ENCODE results near the gene STAB1.

STAB1 gene

DNA sequence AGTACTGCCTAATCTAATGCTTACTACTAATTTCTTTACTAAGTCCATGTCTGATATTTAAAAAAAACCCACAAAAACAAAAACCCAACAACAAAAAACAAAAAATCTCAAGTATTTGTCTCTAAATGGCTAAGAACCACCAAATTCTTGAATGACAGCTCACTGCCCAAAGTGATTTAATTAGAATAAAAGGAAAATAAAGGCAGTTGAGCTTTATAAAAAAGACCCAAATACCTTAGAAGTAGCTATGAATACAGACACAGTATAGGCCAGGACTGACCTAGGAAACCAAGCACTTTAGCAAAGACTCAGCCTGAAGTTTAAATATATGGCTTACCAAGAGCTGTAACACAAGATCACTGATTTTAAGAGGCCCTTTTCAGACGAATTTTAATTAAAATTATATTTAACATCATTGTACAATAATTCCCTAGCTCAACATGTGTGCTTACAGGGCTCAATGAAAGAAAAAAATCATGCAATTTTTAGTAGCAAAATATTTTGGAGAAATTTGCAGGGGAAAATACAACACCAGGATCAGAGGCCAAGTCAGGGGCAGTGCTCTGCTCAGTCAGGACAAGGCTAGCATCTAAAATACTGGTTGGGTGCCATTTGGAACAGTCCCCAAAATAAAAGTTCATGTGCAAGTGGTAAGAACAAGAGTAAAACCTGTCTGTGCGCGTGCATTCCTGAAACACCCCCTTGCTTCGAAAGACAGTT is 66.0 kb downstream of the STAB1 start:
- no peak for DNase-seq

DNA sequence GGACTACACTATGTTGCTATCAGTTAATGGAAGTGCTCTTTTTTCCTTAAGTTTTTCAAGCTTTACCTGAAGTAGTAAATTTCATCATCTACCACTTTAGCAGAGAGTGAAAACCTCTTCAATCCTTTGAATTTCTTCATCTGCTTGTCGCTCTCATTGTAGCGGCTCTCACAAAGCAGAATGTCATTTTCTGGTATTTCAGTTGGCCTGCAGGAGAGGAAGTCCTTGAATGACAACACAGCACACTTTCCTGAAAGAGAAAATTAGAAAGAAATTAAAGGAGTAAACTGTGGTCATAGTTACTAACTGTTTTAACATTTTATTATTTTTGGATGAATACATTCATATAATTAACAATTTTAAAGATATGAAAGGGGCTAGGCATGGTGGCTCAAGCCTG is 68.8 kb downstream of the STAB1 start:
- no peak for DNase-seq

DNA sequence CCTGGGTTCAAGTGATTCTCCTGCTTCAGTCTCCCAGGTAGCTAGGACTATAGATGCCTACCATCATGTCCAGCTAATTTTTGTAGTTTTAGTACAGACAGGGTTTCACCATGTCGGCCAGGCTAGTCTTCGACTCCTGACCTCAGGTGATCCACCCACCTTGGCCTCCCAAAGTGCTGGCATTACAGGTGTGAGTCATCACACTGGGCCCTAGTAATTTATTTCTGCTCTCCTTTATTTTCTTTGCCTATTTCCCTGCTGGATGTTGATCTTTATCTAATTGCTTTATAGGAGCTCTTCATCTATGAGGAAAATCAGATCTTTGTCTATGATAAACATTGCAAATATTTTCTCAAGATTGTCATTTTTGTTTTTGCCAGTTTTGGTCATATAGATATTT is 72.9 kb downstream of the STAB1 start:
- no peak for DNase-seq

DNA sequence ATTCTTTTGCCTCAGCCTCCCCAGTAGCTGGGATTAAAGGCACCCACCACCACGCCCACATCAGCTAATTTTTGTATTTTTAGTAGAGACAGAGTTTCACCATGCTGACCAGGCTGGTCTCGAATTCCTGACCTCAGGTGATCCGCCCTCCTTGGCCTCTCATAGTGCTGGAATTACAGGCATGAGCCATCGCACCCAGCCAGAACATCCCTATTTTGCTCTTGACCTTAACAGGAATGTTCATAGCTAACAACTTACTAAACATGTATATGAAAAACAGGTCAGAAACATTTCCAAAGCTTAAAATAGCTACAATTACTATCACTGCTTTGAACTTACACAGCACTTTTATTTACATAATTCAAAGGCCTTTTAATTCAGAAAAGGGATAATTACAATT is 74.9 kb downstream of the STAB1 start:
- DNase-seq = no peak

DNA sequence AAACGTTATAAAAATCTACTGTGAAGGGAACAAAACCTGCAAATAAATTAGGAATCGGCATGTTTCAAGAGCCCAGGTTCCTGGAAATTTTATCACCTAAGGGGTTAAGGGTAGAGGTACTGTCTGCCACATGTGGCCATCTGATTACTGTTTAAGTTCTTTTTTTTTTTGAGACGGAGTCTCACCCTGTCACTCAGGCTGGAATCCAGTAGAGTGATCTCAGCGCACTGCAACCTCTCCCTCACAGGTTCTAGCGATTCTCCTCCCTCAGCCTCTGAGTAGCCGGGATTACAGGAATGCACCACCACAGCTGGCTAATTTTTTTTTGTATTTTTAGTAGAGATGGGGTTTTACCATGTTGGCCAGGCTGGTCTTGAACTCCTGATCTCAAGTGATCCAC is 77.1 kb downstream of the STAB1 start:
- no peak for DNase-seq
